LNCaP clone FGC (cell line): ENCODE results near the gene GALNT1.

ENCODE experiments used
- DNase-seq: peaks from one replicate; pipeline ENCODE4 v3.0.0-alpha.2; 2011; ENCODE audit warnings: low read depth
- H3K4me3 ChIP-seq: 2 replicates; pipeline ENCODE4 v1.5.1; 2011; ENCODE audit warnings: mild to moderate bottlenecking, low read depth, low read length, control low read depth
- CTCF ChIP-seq: IDR thresholded peaks from 2 replicates; pipeline ENCODE4 v1.5.1; 2012; ENCODE audit warnings: mild to moderate bottlenecking; ENCODE audit not compliant: control insufficient read depth, insufficient read depth; ENCODE audit errors: extremely low read depth

GALNT1 gene

GRCh38 chr18:35593859-35594258 lies 12.3 kb downstream of the GALNT1 start:
- no peak for DNase-seq
- H3K4me3 ChIP-seq, result no peak overlapping the region
- TF ChIP-seq CTCF, result no peak

- no peak overlapping the region for H3K4me3 ChIP-seq
- no peak for TF ChIP-seq CTCF
- no peak for DNase-seq
These were observed 16.2 kb downstream of the GALNT1 start for GRCh38 chr18:35597758-35598157.

- DNase-seq, result no peak
- TF ChIP-seq CTCF, result no peak
- no peak overlapping the region for H3K4me3 ChIP-seq
These were observed 20.8 kb downstream of the GALNT1 start for GRCh38 chr18:35602193-35602820.

- no peak overlapping the region for H3K4me3 ChIP-seq
- DNase-seq, result no peak
- no peak for TF ChIP-seq CTCF
These were observed 21.5 kb downstream of the GALNT1 start for GRCh38 chr18:35603008-35603407.

GRCh38 chr18:35603528-35603927 lies 22.0 kb downstream of the GALNT1 start:
- DNase-seq, result no peak
- H3K4me3 ChIP-seq, result no peak overlapping the region
- no peak for TF ChIP-seq CTCF

- TF ChIP-seq CTCF, result no peak
- no peak overlapping the region for H3K4me3 ChIP-seq
- DNase-seq, result no peak
These were observed 22.8 kb downstream of the GALNT1 start for GRCh38 chr18:35604369-35604768.

- TF ChIP-seq CTCF, result no peak
- no peak overlapping the region for H3K4me3 ChIP-seq
- DNase-seq, result no peak
These were observed 24.3 kb downstream of the GALNT1 start for GRCh38 chr18:35605686-35606417.
